ENCODE data around the gene FST. TPM values are rescaled to one million over a fixed set of nuclear protein-coding genes. Genes with fewer than 3 reads are reported as not detected.

The FST gene
- total RNA-seq, 4 donors from 2014 or later: 2.1 to 15.7 (median 9.3) TPM

- TF ChIP-seq CTCF (IDR thresholded peaks at IDR 0.05): no peak
- ATAC-seq (ENCODE audit: low FRiP score): no peak
- no peak for DNase-seq (ENCODE audit: low spot score)
Measured at GRCh38 chr5:53454719-53455000, 25.8 kb upstream of the FST start.

GRCh38 chr5:53456366-53456765 lies 24.1 kb upstream of the FST start:
- no peak for TF ChIP-seq CTCF (IDR thresholded peaks at IDR 0.05)
- ATAC-seq (ENCODE audit: low FRiP score): no peak
- DNase-seq (ENCODE audit: low spot score): no peak

GRCh38 chr5:53463909-53464621 lies 16.4 kb upstream of the FST start:
- ATAC-seq (ENCODE audit: low FRiP score): no peak
- no peak for TF ChIP-seq CTCF (IDR thresholded peaks at IDR 0.05)
- no peak for DNase-seq (ENCODE audit: low spot score)

- DNase-seq (ENCODE audit: low spot score) (no peak), ATAC-seq (ENCODE audit: low FRiP score) (no peak)
- TF ChIP-seq CTCF (IDR thresholded peaks at IDR 0.05): no peak
Measured at GRCh38 chr5:53464722-53465121, 15.7 kb upstream of the FST start.

GRCh38 chr5:53469946-53470687 lies 10.3 kb upstream of the FST start:
- no peak for ATAC-seq (ENCODE audit: low FRiP score)
- no peak for TF ChIP-seq CTCF (IDR thresholded peaks at IDR 0.05)
- DNase-seq (ENCODE audit: low spot score): no peak

GRCh38 chr5:53472279-53472678 lies 8.2 kb upstream of the FST start:
- no peak for ATAC-seq (ENCODE audit: low FRiP score)
- DNase-seq (ENCODE audit: low spot score): no peak
- TF ChIP-seq CTCF (IDR thresholded peaks at IDR 0.05): no peak

All from omental fat pad (tissue), 4 donors.